HFF-Myc (cell line): ENCODE data around the gene NWD2.

Source experiments
- DNase-seq: peaks from one replicate; pipeline ENCODE4 v3.0.0-alpha.2; 2011; ENCODE audit warnings: low read depth; ENCODE audit errors: extremely low read depth
- H3K4me3 ChIP-seq: replicated peaks from 2 replicates; pipeline ENCODE4 v1.5.1; 2011; ENCODE audit warnings: low read depth, mild to moderate bottlenecking, control low read depth, low read length
- CTCF ChIP-seq: IDR thresholded peaks from 2 replicates; pipeline ENCODE4 v1.5.1; 2012; ENCODE audit warnings: mild to moderate bottlenecking, low read depth, low read length, control low read depth; ENCODE audit errors: missing control alignments

Gene NWD2

GRCh38 chr4:37441231-37442061 lies 196.9 kb downstream of the NWD2 start:
- no peak for DNase-seq
- H3K4me3 ChIP-seq = no peak overlapping the region
- TF ChIP-seq CTCF = no peak

GRCh38 chr4:37442062-37442323 lies 197.4 kb downstream of the NWD2 start:
- no peak for DNase-seq
- no peak overlapping the region for H3K4me3 ChIP-seq
- no peak for TF ChIP-seq CTCF

GRCh38 chr4:37443137-37443536 lies 198.6 kb downstream of the NWD2 start:
- DNase-seq = no peak
- TF ChIP-seq CTCF = no peak
- no peak overlapping the region for H3K4me3 ChIP-seq

- DNase-seq = no peak
- no peak for TF ChIP-seq CTCF
Measured at GRCh38 chr4:37445023-37445422, 200.5 kb downstream of the NWD2 start.

GRCh38 chr4:37446016-37446415 lies 201.5 kb downstream of the NWD2 start:
- no peak overlapping the region for H3K4me3 ChIP-seq
- DNase-seq = no peak
- TF ChIP-seq CTCF = no peak

More at GRCh38 chr4:37445023-37445422, 200.5 kb downstream of the NWD2 start:
- H3K4me3 ChIP-seq = no peak overlapping the region

GRCh38 chr4:37447886-37448285 lies 203.3 kb downstream of the NWD2 start:
- TF ChIP-seq CTCF = no peak
- no peak overlapping the region for H3K4me3 ChIP-seq
- DNase-seq = no peak

GRCh38 chr4:37450309-37450708 lies 205.8 kb downstream of the NWD2 start:
- no peak for DNase-seq
- TF ChIP-seq CTCF = no peak
- no peak overlapping the region for H3K4me3 ChIP-seq
